IPS-NIHi7 (cell line): ENCODE measurements around the gene BEX3.
"Not testable (repeated sequence)": the region's sequence is repeated elsewhere in the genome, so short reads cannot be mapped to it uniquely, and the experiment has no call there.

Source experiments
- DNase-seq: peaks from one replicate; pipeline ENCODE4 v3.0.0; 2012; ENCODE audit warnings: mixed read lengths; ENCODE audit errors: extremely low spot score

Gene BEX3

GRCh38 chrX:103376118-103376978, at the start of gene BEX3:
Gene BEX3, plus strand, starts transcription at chrX:103376538. Its CDS starts 984 bp downstream, at chrX:103377522.
- DNase-seq = peak; percentile 82

GRCh38 chrX:103329991-103330390, 46.3 kb upstream of the BEX3 start, which contains the start of gene TCEAL7:
Gene TCEAL7, plus strand, starts transcription at chrX:103330239. Its CDS starts 1,165 bp downstream, at chrX:103331404.
- peak; percentile 43 for DNase-seq

DNA sequence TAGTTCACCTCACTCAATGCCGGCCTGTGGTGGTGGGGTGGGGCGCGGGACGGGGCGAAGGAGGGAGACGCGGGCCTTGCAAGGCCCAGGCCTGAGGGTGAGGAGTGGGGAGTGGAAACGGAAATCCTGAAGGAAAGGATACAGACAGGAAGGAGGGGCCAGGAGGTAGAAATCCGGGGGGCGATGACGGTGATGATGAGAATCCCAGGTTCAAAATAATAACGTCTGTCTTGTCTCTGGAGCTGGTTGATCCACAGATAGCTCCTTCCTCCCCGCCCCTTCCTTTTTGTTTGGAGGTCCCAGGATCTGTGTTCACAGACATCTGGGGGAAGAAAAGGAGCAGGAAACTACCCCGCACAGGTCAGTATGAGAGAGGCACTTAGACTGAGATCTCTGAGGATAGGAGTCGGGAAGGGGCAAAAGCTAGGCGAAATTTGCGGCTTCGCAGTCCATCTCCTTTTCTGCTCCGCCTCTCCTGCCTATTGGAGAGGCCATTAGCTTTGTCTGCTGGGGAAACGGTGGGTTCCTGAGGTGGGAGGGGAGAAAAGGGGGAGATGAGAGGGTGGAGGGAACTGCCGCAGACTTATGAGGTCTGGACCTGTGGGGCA, 45.6 kb upstream of the BEX3 start:
- DNase-seq = peak; percentile 67

- DNase-seq = no peak
These were observed 37.7 kb upstream of the BEX3 start for GRCh38 chrX:103338663-103339062.

DNA sequence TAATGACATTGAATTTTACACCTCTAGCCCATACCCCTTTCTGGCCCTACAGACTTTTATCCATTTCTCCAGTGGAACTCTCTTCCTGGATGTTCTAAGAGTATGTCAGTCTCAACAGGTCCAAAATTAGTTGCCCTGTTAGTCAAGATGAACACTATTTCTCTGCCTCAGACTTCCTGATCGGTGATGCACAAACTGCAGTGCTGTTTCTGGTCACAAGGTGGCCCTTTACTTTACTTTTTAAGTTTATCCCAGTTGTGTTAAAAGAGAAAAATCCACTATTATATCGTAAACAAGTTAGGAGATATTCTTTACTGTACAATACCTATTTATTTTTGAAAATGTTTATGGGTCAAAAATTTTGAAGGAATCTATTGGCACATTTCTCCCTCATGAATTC, 33.2 kb upstream of the BEX3 start:
- DNase-seq = no peak

- no peak for DNase-seq
These were observed 31.7 kb upstream of the BEX3 start for GRCh38 chrX:103344606-103345005.

DNA sequence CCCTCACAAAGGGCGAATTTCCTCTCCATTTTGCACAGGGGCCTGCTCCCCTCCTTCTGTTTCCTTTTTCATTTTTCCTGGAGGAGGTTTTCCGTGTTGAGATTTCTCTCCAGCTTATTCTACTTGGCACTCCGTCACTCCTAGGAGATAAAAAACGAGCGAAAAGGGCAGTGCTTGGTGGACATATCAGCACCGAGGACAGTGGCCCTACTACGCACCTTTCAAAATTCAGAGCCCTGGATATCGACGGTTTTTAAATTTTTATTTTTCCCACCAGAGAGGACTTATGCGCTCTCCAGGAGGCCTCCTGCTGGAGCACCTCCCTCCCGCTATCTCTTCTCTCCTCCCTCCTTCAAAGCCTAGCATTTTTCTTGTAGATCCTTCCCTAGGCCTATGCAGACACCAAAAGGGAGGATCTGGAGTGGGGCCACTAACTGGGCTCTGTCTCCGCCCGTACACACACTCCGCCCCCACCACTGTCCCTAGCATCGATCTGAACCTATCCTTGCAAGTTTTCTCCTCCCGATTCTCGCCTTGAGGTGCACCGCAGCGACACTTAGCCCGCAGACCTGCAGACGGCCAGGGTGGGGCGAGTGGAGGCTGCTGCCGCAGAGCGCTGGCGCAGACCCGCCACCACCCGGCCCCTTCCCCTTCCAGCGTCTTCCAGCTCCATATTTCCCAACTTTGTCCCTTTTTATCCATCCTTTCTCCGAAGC, 28.5 kb upstream of the BEX3 start:
- DNase-seq = peak; percentile 36

DNA sequence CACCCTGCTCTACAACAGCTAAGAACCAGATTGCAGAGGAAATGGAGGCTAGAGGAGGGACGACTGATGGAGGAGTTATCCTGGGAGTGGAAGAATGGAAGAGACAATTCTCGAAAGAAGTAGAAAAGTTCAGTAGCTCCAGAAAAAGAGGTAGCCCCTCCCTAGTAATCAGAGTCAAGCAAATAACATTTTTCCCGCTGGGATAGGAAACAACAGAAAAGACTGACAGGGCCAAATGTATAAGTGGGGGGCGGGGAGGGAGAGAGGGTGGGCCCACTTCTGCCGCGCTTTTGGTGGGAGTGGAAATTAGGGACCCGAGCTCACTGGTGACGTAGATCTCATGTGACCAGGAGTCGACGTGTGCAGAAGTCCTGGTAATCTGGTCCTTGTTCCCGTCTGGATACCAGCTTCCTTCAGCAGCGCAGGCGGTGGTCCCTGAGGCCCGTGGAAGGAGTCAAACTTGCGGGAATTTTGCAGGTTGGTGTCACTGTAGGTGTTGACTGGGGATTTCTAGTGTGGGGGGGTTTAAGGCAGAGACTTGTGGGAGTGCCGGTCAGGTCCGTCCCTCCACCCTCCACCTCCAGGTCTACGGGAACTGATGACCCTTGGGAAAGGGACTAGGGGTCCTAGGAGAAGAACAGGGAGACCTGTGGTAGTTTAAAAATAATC, 20.1 kb upstream of the BEX3 start, which contains the start of gene TCEAL9:
TCEAL9 (plus strand) TSS at position 377 of the 669 bp plus-strand sequence. CDS start 1,179 bp downstream, outside the sequence.
- DNase-seq = peak; percentile 63

DNA sequence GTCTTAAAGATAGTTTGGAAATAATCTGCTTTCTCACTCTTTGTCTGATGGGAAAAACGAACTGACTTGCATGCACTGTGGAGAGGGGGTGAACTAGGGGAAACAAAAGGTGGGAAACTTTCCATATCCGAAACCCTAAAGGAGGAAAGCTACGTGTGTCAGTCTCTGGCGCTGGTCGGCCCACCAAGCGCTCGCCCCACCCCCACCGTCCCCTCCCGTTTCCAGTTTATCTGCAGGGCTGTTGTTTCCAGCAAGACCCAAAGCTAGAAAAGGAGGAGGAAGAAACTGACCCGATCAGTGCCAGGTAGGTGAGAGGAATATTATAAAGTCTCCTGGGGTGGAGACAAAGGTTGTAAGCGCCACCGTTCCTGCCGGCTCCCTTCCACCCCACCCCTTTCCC, 19.5 kb upstream of the BEX3 start:
- DNase-seq = peak; percentile 30

- DNase-seq = no peak
These were observed 18.5 kb upstream of the BEX3 start for GRCh38 chrX:103357871-103358270.

- not testable (repeated sequence) for DNase-seq
These were observed 16.7 kb upstream of the BEX3 start for GRCh38 chrX:103359605-103360004.

DNA sequence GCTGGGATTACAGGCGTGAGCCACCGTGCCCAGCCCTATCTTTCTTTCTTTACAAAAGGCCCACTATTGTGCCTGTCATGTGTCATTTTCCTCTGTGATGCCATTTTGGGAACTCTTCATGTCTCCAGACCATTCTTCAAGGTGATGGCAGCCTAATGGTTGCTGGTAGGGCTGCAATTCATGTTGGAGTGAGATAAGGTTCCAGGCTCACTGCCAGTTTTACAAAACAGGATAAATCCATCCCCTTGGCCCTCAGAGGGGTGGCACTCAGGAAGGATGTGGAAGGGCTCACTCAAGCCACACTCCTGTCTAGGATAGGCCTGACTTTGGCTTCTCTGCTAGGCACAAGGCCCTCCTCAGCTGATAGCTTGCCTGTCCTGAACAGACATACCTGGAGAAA, 16.2 kb upstream of the BEX3 start:
- no peak for DNase-seq

DNA sequence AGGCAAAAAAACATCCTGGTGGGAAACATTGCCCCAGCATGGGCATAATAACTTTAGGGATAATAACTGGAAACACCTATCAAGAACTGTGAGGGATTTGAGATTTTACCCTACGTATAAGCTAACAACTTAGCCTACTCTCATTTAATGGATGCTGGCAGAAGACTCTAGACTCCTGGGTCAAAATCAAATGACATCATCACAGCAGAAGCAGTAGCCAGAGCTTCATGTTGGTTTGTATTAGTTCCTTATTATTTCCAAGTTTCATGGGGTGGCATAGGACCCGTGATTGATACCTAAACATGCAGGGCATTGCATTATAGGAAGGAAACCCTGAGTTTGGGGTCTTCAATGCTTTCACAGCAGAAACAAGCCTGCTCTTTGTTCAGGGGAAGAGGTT, 15.4 kb upstream of the BEX3 start:
- DNase-seq = no peak

GRCh38 chrX:103361798-103362197, 14.5 kb upstream of the BEX3 start:
- DNase-seq = no peak

GRCh38 chrX:103362474-103362873, 13.9 kb upstream of the BEX3 start:
- peak; percentile 80 for DNase-seq

- DNase-seq = no peak
These were observed 13.3 kb upstream of the BEX3 start for GRCh38 chrX:103363046-103363445.

GRCh38 chrX:103367502-103367901, 8.8 kb upstream of the BEX3 start:
- DNase-seq = peak; percentile 16

DNA sequence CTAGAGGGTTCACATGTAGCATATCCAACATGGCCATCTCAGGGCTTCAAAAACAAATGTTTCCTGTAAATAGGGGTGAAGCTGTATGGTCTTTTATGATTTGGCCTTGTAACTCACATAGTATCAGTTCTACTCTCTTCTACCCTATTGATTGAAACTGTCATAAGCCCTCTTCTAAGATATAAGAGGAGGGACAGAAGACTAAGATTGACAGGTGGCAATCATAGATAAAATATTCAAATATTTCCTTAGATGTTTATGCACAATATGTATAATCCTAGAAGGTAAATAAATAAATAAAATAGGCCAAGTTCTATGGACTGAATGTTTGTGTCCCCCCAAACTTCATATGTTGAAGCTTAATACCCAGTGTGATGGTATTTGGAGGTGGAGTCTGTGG, 6.9 kb upstream of the BEX3 start:
- DNase-seq = no peak

DNA sequence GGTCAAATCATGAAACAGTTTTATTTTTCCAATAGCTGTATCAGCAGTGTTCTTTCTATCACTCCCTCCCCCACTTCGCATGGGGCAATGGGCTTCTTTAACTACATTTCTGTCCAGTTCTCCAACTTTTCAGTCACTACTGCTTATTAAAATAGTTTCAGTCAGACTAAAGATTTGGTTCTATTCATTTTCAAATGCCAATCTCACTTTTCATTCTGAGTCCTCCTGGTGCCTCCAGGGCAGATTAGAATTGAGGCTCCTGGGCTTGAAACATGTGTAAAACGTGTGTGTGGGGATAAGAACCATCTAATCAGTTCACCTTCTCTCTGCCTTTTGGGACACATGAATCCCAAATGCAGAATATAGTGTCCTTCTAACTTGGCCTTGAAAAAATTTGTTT, 3.5 kb upstream of the BEX3 start:
- no peak for DNase-seq

- DNase-seq = no peak
These were observed 2.8 kb upstream of the BEX3 start for GRCh38 chrX:103373581-103373980.

- peak; percentile 56 for DNase-seq
These were observed 614 bp downstream of the BEX3 start for GRCh38 chrX:103376979-103377324.

DNA sequence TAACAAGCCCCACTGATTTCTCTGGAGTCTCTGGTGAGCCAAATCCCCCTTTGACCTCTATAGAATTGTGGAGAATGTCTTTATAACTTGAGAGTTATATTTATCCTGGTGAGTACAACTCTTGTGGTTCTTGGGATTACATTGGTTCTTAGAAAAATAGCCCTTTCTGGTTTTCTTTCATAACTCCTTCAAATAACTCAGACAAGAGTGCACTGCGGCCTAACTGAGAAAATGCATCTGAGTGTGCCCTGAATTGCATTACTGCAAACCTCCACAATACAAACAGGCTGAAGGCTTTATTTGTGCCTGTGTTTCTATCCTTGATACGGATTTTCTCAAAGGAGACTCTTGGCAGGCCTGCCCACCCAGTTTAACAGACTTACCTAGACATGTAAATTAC, 2.7 kb downstream of the BEX3 start:
- DNase-seq = no peak
